ENCODE measurements around the gene IL27RA. TPM values are rescaled to one million over a fixed set of nuclear protein-coding genes. Genes with fewer than 3 reads are reported as not detected.
A peak's percentile ranks its signal among the peaks of the same experiment; 100 is the strongest.
"Not testable (repeated sequence)": the region's sequence is repeated elsewhere in the genome, so short reads cannot be mapped to it uniquely, and the experiment has no call there.

The IL27RA gene
- polyA plus RNA-seq, 1 donor, result 3.3 TPM

- DNase-seq, result no peak
These were observed 404 bp upstream of the IL27RA start for GRCh38 chr19:14030997-14031718.

- DNase-seq, result no peak
These were observed 2.4 kb downstream of the IL27RA start for GRCh38 chr19:14033946-14034345.

GRCh38 chr19:14035159-14035558, 3.6 kb downstream of the IL27RA start:
- not testable (repeated sequence) for DNase-seq

- DNase-seq, result no peak
These were observed 4.1 kb downstream of the IL27RA start for GRCh38 chr19:14035706-14036105.

- no peak for DNase-seq
These were observed 7.6 kb downstream of the IL27RA start for GRCh38 chr19:14039181-14039580.

- peak; percentile 71 for DNase-seq
These were observed 11.4 kb downstream of the IL27RA start for GRCh38 chr19:14042659-14043608.

GRCh38 chr19:14047866-14048265, 16.3 kb downstream of the IL27RA start:
- DNase-seq, result not testable (repeated sequence)

- no peak for DNase-seq
These were observed 17.0 kb downstream of the IL27RA start for GRCh38 chr19:14048443-14049153.

- DNase-seq, result no peak
These were observed 18.9 kb downstream of the IL27RA start for GRCh38 chr19:14050512-14050911.

- not testable (repeated sequence) for DNase-seq
These were observed 19.4 kb downstream of the IL27RA start for GRCh38 chr19:14050961-14051360.

- DNase-seq, result no peak
These were observed 20.4 kb downstream of the IL27RA start for GRCh38 chr19:14051980-14052379.

GRCh38 chr19:14052470-14052869, 20.9 kb downstream of the IL27RA start:
- no peak for DNase-seq

- DNase-seq, result no peak
These were observed 21.5 kb downstream of the IL27RA start for GRCh38 chr19:14053032-14053431.

GRCh38 chr19:14053500-14053899, 21.9 kb downstream of the IL27RA start:
- DNase-seq, result no peak

- no peak for DNase-seq
These were observed 22.5 kb downstream of the IL27RA start for GRCh38 chr19:14054099-14054498.

GRCh38 chr19:14054721-14055120, 23.2 kb downstream of the IL27RA start:
- no peak for DNase-seq

GRCh38 chr19:14055396-14055795, 23.8 kb downstream of the IL27RA start:
- no peak for DNase-seq

GRCh38 chr19:14056069-14056666, 24.6 kb downstream of the IL27RA start:
- DNase-seq, result no peak

- DNase-seq, result no peak
These were observed 25.3 kb downstream of the IL27RA start for GRCh38 chr19:14056741-14057356.

- DNase-seq, result no peak
These were observed 26.9 kb downstream of the IL27RA start for GRCh38 chr19:14058182-14059092.

GRCh38 chr19:14059093-14059480, 27.5 kb downstream of the IL27RA start:
- DNase-seq, result no peak

Measured in hindlimb muscle (tissue), 1 donor.